HG02623 (cell line): ENCODE data around the gene LRRC55.
"Not testable (repeated sequence)": the region's sequence is repeated elsewhere in the genome, so short reads cannot be mapped to it uniquely, and the experiment has no call there.

Experiments
- ATAC-seq: cut with Tn5 transposase; IDR thresholded peaks from one replicate; pipeline ENCODE4 v1.9.1; 2021; ENCODE audit warnings: moderate library complexity; ENCODE audit not compliant: unreplicated experiment

The LRRC55 gene

DNA sequence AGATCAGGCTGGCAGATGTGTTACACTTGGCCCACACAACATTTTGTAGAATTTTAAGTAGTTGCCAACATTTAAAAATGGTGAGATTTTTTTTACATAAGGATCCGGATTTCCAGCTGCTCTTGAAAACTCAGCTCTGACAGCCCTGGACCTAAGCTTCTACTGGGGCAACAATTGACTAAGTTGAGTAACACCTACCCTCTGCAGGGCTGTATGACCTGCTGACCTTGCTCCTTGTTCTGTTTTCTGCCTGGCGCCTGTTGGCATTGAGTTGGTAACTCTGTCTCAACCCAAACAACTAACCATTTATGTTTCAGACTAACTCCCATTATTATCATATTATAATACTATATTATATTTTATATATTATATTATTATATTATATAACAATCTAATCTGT lies 21.1 kb upstream of the LRRC55 start:
- no peak for ATAC-seq

DNA sequence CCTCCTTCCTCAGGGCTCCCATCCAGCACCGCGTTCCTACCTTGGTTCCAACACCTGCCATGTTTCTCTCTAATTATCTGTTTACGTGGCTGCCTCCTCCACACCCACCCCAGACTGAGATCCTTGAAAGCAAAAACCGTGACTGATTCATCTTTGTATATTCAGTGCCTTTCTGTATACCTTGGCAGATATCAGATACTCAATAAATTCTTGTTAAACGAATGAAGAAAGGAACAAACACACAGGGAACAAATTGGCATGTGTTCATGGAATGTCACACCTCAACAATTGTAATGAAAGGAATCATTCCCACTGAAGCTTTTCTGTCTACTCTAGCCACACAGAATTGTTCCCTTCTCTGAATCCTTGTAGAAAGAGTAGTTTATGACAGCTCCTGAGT lies 20.4 kb upstream of the LRRC55 start:
- no peak for ATAC-seq

DNA sequence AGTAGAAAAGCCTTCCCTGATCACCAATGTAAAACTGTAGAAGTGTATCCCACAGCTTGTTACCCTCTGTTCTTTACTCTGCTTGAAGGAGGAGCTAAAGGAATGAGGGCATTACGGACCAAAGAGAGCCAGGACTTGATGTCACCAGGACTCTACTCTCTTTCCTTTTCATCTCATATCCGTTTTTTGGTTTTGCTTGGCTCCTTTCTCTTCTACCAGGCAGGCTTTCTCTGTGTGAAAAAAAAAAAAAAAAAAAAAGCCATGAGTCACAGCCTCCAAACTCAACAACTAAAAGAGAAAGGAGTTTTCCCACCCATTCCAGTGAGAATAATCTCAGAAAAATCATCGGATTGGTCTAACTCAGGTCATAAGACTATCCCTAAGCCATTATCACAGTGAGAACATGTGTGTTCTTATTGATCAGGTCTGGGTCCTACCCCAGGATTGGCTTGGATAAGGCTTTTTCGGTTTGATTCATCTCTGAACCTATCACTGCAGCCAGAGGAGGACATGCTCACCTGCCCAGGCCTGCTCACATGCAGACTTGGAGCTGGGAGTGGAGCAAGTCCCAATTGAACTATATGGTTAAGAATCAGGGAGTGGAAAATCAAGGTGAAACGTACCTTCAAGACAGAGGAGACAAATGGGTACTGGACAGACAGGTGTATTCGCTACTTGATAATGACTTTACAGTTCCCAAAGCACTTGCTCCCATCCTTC lies 19.4 kb upstream of the LRRC55 start:
- ATAC-seq: no peak

DNA sequence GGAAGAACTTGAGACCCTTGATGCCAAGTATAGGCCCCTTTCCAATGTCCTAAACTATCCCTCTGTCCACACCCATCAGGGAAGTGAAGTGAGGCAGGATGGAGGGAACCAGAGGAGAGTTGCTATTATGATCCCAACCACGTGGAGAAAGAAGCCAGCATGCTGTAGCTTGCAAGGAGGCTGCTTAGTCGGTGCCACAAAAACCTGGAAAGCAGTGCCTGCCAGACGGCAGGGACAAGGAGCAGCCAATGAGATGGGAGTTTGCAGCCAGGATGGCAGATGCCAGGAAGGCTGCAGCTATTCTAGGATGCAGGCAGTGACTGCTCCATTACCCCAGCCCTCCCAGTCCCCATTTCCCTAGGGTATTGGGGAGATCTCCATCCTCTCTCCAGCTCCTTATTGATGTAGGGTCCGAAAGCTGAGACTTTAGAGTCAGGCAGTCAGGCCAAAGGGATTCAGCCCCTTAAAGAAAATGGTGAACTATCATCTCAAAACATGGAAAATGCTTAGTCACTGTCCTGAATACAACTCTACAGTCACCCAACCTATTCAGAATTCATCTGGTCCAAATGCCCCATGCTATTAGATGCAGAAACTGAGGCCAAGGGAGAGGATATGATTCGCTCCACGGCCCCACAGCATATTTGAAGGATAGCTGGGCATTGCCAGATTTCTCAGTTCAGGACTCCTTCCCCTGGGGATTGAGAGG lies 18.4 kb upstream of the LRRC55 start:
- ATAC-seq: no peak

DNA sequence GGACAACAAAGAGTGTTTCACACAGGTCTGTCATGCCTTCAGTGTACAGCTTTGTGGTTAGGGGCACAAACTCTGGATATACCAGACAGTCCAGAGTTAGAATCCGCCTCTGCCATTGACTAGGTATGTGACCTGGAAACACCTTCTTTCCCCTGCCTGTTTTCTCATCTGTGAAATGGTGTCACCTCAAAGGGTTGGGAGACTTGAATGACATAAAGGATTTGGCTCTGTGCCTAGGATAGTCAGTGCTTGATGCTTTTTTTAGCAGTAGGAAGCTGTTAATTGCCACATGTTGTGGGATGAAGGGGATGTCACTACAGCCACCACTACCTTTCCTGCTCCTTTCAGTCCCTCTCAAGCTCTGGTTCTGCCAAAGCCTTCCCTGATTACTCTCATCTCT lies 17.4 kb upstream of the LRRC55 start:
- no peak for ATAC-seq

DNA sequence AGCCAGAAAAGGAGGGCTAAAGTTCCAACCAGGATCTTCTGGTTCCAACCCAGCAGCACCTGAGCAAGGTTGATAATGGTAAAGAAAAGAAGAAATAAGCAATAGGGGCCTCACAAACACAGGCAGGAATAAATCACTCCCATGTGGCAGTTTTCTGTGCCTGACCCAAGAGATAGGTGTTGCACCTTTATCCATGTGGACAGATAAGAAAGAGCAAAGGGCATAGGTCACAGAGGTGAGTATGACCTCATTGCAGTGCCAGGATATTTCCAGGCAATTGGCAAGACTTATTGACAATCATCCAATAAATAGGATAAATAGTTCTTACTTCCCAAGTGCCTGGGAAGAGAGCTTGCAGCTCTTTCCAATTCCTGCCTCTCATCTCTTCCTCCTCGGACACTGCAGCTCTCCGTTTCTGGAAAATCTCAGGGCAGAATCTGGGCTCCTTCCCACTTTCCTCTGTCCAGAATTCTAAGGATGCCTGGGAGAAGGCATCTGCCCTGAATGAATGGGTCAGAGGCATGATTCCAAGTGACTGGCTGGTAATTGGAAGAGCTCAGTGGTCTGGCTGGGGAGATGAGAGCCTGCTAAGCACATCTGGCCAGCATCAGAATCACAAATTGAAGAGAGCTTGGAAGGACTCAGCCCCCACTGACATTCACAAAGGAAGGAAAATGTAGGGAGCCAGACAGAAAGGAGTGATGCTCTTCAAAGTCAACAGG lies 14.5 kb upstream of the LRRC55 start:
- ATAC-seq: no peak

DNA sequence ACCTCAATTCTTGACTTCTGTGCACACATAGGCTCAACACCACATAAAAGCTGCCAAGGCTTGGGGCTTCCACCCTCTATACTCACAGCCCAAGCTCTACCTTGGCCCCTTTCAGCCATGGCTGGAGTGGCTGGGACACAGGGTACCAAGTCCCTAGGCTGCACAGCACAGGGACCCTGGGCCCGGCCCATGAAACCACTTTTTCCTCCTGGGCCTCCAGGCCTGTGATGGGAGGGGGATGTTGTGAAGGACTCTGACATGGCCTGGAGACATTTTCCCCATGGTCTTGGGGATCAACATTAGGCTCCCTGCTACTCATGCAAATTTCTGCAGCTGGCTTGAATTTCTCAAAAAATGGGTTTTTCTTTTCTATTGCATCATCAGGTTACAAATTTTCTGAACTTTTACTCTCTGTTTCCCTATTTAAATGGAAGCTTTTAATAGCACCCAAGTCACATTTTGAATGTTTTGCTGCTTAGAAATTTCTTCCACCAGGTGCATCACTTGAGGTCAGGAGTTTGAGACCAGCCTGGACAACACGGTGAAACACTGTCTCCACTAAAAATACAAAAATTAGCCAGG lies 11.9 kb upstream of the LRRC55 start:
- ATAC-seq: not testable (repeated sequence)

DNA sequence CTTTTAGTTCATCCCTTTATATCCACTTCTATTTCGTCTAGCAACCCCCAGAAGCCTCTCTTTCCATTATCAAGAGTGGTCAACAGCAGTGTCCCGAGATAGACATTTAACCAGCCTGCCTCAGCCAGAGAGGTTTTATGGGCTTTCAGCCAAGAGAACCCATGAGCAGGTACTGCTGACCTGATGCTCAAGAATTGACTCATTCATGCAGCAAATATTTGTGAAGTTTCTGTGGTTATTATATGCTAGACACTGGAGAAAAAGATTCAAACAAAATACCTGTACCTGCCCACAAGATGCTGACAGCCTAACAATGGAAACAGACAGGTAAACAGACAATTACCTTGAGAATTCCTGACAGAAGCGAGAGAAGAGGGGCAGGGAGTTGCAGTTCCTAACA lies 9.7 kb upstream of the LRRC55 start:
- no peak for ATAC-seq

DNA sequence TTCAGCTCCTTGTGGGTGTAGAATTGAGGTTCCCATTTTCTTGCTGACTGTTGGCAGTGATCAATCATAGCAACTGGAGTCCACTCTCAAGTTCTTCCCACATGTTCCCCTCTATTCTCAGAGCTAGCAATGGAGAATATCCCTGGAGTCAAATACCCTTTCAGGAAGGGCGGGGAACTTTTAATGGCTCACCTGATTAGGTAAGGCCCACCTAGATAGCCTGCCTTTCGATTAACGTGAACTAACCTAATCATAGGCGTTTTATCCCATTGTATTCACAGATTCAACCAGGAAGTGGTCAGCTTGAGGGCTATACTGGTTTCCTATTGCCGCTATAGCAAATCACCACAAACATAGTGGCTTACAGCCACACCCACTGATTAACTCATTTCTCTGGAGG lies 7.1 kb upstream of the LRRC55 start:
- no peak for ATAC-seq

DNA sequence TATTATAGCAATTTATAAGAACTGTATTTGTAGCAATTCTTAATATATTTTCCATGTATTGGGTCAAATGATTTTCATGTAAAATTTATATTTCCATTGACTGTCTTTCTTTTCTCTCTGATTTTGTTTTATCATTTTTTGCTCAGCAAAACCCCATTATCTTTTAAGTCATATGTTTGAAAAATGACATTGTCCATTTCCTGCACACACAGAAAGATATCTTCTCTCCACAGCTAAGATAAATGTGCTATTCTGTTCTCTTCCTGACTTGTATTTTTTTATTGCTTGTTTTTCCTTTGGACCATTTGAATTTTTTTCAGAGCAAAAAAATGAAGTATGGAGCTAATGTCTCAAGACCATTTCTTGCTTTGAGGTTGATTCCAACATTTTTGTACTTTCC lies 6.3 kb upstream of the LRRC55 start:
- ATAC-seq: no peak

DNA sequence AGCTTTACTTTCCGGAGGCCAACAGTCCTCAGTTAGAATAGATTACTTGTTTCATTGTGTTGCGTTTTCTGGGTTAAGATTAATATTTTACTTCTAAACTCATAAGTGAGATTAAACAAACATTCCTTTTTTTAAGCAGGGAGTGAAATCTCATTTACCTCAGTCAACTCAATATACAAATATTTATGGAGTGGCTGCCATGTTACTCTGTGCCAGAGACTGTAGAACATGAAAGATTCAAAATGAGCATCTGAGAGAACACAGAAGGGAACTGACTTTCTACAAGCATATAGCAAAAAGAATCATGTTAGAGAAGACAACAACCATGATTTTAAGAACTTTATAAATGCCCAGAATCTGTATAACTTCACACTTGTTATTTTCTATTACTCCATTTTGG lies 3.4 kb upstream of the LRRC55 start:
- ATAC-seq: no peak

DNA sequence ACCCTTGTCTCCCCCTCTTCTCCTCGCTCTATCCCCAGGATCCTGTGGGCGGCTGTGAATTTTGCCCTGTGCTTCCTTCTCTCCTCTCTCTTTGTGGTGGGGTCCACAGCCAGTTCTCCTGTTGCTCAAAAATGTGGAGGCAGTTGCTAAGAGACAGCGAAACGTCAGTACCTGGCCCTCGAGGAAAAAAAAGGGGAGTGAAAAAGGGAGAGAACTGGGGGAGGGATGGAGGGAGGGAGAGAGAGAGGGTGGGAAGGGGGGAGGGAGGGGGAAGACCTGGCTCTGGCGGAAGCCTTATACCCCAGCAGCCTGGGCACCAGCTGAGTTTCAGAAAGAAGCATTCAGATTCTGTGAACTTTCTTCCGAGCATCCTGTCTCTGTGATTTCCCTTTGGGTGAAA lies 2.1 kb upstream of the LRRC55 start:
- ATAC-seq: no peak

DNA sequence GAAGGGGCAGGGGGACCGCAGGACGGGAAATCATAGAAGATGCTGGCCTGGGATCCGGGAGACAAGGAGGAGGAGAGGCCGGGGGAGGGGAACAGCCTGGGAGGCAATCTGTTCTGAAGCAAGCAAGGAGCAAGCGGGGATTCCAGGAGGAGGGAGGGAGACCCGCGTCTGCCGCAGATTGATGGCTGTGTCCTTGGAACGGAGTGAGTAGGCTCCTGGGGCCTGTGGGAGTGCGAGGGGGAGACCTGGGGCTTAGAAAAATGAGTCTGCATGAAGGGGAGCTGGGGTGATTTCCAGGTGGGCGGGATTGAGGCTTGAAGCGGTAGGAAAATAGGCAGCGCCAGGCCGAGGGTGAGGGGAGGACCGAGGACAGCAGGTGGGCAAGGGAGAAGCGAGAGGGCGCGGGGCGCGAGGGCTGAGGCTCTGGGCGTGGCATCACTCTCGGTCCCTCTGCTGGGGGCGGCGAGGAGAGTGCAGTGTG lies 1.6 kb upstream of the LRRC55 start:
- ATAC-seq: no peak

DNA sequence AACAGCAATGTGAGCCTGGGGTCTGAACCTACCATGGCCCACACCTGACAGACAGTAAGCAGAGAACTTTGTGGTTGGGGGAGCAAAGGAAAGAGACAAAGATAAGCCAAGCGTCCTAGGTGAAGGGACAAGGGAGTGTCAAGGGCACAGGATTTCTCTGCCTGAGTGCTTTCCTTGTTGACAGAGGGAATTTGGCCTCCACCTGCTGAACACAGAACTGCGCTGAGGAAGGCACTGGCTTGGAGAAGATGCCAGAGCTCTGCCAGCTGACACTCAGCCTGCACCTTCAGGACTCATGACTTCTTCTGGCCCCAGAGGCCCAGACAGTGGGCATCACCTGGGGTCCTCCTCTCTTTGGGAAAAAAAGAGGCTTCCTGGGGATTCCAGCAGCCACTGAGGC lies 789 bp upstream of the LRRC55 start:
- ATAC-seq: no peak

DNA sequence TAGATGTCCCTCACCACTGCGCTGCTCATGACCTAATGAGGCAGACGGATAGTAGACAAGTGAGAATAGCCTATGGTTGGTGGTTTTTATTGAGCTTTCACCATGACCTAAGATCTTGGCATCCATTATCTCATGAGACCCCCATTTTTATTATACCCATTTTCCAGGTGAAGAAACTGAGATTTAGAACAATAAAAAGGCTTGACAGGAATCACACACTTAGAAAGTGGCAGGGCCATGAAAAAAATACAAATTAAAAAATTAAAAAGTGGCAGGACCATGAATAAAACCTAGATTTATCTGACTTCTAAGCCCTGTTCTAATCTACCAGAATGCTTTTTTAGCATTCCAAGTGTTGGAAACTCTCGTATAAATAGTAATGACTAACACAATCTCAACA lies 1.1 kb downstream of the LRRC55 start:
- ATAC-seq: no peak

DNA sequence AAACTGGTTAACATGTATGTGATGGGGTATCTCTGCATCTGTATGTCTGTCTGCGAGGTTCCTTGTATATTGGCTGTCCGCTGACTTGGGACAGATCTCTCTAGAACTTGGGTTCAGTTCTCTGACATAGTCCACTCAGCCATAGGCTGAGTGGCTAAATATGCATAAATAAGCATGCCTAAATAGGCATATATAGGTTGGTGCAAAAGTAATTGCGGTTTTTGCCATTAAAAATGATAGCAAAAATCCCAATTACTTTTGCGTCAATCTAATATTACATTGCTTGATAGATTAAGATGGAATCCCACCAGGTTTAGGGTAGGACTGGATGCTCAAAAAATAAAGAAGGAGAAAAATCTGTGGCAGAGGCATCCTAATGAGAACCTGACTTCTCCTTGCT lies 8.8 kb downstream of the LRRC55 start:
- no peak for ATAC-seq

DNA sequence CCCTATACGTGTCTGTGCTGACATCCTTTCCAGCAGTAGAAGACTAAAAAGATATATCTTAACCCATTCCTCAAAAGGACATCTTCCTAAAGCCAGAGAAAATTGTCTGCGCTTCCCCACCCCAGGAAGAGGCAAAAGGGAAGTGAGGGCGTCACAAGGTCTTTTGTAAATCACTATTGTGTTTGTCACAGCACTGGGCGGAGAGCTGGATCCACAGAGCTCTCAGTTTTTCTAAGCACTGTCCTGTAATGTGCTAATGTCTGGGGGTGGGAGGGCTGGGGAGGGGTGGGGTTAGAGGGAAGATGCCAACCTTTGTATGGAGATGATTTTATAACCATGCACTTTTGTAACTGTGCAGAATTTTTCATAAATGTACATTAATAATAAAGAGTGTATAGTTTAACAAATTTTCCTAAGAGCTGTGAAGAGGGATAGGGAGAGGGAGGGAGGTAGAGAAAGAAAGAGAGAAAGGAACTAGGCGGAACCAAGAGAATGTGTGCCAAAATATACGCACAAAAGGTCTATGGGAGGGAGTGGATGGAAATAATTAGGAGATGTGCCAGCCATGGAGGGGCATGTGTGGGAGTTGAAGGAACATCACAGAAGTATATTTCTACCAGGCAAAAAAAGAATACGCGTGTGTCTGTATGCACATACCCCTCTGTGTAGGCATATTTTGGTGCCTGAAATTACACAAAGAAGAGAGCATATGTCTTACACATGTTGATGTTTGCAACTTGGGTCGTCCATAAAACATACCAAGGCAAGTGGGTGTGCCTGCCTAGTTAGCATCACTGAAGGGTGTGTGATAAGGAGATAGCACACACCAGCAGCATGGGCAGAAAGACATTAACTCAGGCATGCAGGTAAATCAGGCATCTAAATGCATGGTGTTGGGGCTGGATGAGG lies 9.8 kb downstream of the LRRC55 start:
- ATAC-seq: no peak

DNA sequence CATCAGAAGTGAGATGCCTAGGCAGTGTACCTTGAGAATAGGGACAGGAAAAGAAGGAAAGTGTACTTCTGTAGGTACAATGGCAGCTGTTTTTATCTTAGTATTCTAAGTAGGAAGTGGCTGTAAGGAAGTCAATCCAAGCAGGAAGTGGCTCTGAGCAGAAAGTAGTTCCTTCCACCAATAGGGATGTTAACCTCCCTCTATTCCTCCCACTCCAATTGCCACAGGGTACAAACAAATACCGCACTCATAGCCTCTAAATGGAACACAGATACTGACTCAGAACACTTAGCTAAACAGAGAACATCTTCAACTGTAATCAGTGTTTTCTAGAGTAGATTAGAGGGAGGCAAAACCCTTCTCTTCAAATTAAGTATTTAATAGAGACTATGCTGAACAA lies 10.6 kb downstream of the LRRC55 start:
- no peak for ATAC-seq

DNA sequence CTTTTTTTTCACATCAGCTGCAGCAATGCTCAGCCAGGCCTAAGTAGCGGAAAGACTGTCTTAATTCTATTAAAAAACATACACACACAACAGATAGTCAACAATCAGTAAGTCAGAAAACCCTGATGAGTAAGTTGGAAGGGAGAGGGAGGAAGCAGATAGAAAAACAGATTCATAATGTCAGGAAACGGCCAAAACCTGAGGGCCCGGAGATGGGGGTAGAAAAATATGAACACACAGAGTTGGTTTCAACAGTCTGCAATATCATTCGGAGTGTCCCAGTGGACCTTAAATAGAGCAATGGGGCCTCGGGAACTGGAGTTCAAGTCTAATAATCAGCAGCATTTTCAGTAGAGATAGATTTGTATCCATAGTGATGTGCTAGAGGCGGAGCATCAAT lies 14.8 kb downstream of the LRRC55 start:
- ATAC-seq: no peak

DNA sequence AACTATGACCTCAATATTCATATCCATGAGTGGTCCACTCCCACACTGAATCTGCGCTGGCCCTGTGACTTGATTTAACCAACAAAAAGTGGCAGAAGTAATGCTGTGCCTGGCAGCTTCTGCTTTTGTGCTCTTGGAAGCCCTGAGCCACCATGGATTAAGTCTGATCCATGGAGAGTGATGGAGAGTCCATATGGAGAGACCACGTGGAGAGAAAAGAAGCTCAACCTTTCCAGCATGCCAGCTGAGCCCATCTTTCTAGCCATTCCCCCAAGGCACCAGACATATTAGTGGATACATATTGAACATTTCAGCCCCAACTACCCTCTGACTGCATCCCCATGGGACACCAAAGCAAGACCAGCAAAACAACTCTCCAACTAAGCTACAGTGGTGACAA lies 16.0 kb downstream of the LRRC55 start:
- ATAC-seq: no peak

DNA sequence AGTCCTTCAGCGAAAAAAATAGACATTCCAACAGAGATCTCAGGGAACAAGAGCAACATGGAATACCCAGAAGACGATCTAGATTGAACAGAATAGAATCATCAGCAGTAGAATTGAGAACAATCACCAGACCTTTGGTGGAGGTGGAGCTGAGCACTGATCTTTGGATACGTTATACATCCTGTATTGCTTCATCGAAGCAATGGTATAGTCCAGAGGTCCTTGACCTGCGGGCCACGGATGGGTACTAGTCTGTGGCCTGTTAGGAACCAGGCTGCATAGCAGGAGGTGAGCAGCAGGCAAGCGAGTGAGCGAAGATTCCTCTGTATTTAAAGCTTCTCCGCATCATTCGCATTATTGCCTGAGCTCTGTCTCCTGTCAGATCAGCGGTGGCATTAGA lies 17.6 kb downstream of the LRRC55 start:
- no peak for ATAC-seq
